Activated CD4-positive, alpha-beta memory T cell treated with anti-CD3 and anti-CD28 coated beads for 36 hours (primary cell): Measurements from ENCODE around the gene GLA. TPM values are rescaled to one million over a fixed set of nuclear protein-coding genes. Genes with fewer than 3 reads are reported as not detected.
A peak's percentile ranks its signal among the peaks of the same experiment; 100 is the strongest.

ENCODE experiments used
- CTCF ChIA-PET: fragments of 350-600 bp; sonication (Branson Sonifier 250); formaldehyde crosslinking; loops from one replicate; lab custom pipeline; 2021; ENCODE audit warnings: antibody characterized with exemption, inconsistent platforms; lab: Charles Lee
- POLR2A ChIA-PET: fragments of 350-600 bp; sonication (Branson Sonifier 250); formaldehyde crosslinking; loops from one replicate; lab custom pipeline; 2021; ENCODE audit warnings: antibody characterized with exemption; lab: Charles Lee
- DNase-seq: peaks from one replicate; pipeline ENCODE4 v3.0.0-alpha.2; 2020
- H3K27ac Mint-ChIP-seq: one replicate; pipeline ENCODE4 v1.8.0; 2021; ENCODE audit warnings: mixed read lengths
- H3K27me3 Mint-ChIP-seq: one replicate; pipeline ENCODE4 v1.8.0; 2021; ENCODE audit warnings: mixed read lengths
- H3K36me3 Mint-ChIP-seq: one replicate; pipeline ENCODE4 v1.8.0; 2021; ENCODE audit warnings: mixed read lengths
- H3K4me1 Mint-ChIP-seq: one replicate; pipeline ENCODE4 v1.8.0; 2021; ENCODE audit warnings: low read depth, mixed read lengths
- H3K4me3 Mint-ChIP-seq: one replicate; pipeline ENCODE4 v1.8.0; 2021; ENCODE audit warnings: mild to moderate bottlenecking, mixed read lengths
- H3K9me3 Mint-ChIP-seq: one replicate; pipeline ENCODE4 v1.8.0; 2021; ENCODE audit warnings: mixed read lengths
- intact Hi-C: fragments of 100-400 bp; cut with micrococcal nuclease; formaldehyde crosslinking; loops from one replicate; pipeline ENCODE4 v1.15.1; 2023
- total RNA-seq, 2 experiments: library from RNA; stranded (reverse); gene quantifications; one replicate each; pipeline ENCODE4 v1.2.3, GENCODE V29; 2021

The GLA gene
- total RNA-seq, 2 experiments from 2014 or later = 40.4 to 43.6 TPM

GRCh38 chrX:101395789-101396188 is 11.9 kb downstream of the GLA start:
- Mint-ChIP-seq H3K9me3 (no peaks in the 10 kb centered on the region), H3K27ac (peak overlapping the region; percentile 45), H3K27me3 (no peaks in the 10 kb centered on the region), H3K4me3 (no peak overlapping the region), H3K4me1 (peaks cover 15% of the 10 kb centered on the region), H3K36me3 (peaks cover 57% of the 10 kb centered on the region)
- no peak for DNase-seq
- intact Hi-C loops = no loop called here
- CTCF ChIA-PET = no interaction called here
- POLR2A ChIA-PET = interaction anchor here (1.2 kb wide), 2 partner anchors 12 to 17 kb away, joined by 3 to 4 read pairs; partner anchors contain the start of gene GLA

- peak overlapping the region; percentile 81 for H3K27ac Mint-ChIP-seq
- no peak for DNase-seq
- ChIA-PET POLR2A (interaction anchor here (0.6 to 1.1 kb wide), 2 partner anchors 10 to 15 kb away, joined by 3 read pairs; no protein-coding TSS in a partner anchor), CTCF (no interaction called here)
- intact Hi-C loops = no loop called here
- H3K4me1 Mint-ChIP-seq = peaks cover 15% of the 10 kb centered on the region
- no peaks in the 10 kb centered on the region for H3K9me3 Mint-ChIP-seq
- H3K27me3 Mint-ChIP-seq = no peaks in the 10 kb centered on the region
- no peak overlapping the region for H3K4me3 Mint-ChIP-seq
- H3K36me3 Mint-ChIP-seq = peaks cover 46% of the 10 kb centered on the region
Observed at GRCh38 chrX:101394372-101394771, 13.4 kb downstream of the GLA start.

GRCh38 chrX:101393530-101394305 is 14.0 kb downstream of the GLA start:
- DNase-seq = no peak
- peaks cover 15% of the 10 kb centered on the region for H3K4me1 Mint-ChIP-seq
- H3K36me3 Mint-ChIP-seq = peaks cover 42% of the 10 kb centered on the region
- peak overlapping the region; percentile 81 for H3K27ac Mint-ChIP-seq
- no peaks in the 10 kb centered on the region for H3K27me3 Mint-ChIP-seq
- intact Hi-C loops = no loop called here
- ChIA-PET POLR2A (interaction anchor here (1.1 kb wide), 1 partner anchor 10 kb away, joined by 3 read pairs; no protein-coding TSS in a partner anchor), CTCF (no interaction called here)
- peak overlapping the region; percentile 94 for H3K4me3 Mint-ChIP-seq
- H3K9me3 Mint-ChIP-seq = no peaks in the 10 kb centered on the region

GRCh38 chrX:101391831-101392230 is 15.9 kb downstream of the GLA start:
- Mint-ChIP-seq H3K4me3 (peak overlapping the region; percentile 94), H3K27ac (peak overlapping the region; percentile 96), H3K27me3 (no peaks in the 10 kb centered on the region), H3K9me3 (no peaks in the 10 kb centered on the region), H3K4me1 (peaks cover 15% of the 10 kb centered on the region), H3K36me3 (peaks cover 42% of the 10 kb centered on the region)
- ChIA-PET CTCF (interaction anchor here (1.5 kb wide), 1 partner anchor 24 kb away, joined by 6 read pairs; no protein-coding TSS in a partner anchor), POLR2A (interaction anchor here (1.5 kb wide), 3 partner anchors 13 to 562 kb away, joined by 4 to 16 read pairs (median 7); no protein-coding TSS in a partner anchor)
- DNase-seq = no peak
- intact Hi-C loops = loop anchor here (2.0 kb wide), 1 partner anchor 571 kb away; the partner anchor contains the start of gene CSTF2

GRCh38 chrX:101390664-101391525 is 16.8 kb downstream of the GLA start, which contains the start of gene RPL36A:
RPL36A (plus strand) TSS chrX:101391011; CDS start chrX:101391044, 33 bp downstream.
- Mint-ChIP-seq H3K27me3 (no peaks in the 10 kb centered on the region), H3K4me1 (peaks cover 15% of the 10 kb centered on the region), H3K4me3 (peak within 1 kb of the TSS; percentile 94), H3K27ac (peak within 1 kb of the TSS; percentile 96), H3K9me3 (no peaks in the 10 kb centered on the region), H3K36me3 (peaks cover 42% of the 10 kb centered on the region)
- intact Hi-C loops = loop anchor here (1.0 to 2.0 kb wide), 3 partner anchors 17 to 570 kb away; partner anchors contain the start of genes CSTF2, HNRNPH2 and TIMM8A
- POLR2A ChIA-PET = interaction anchor here (0.6 to 1.9 kb wide), 14 partner anchors 10 to 764 kb away, joined by 3 to 29 read pairs (median 4); partner anchors contain the start of genes BEX5, GLA, HNRNPH2 and TIMM8A
- DNase-seq = peak; percentile 89
- CTCF ChIA-PET = interaction anchor here (0.8 to 1.9 kb wide), 8 partner anchors 9 to 104 kb away, joined by 3 to 11 read pairs (median 6); partner anchors contain the start of gene TIMM8A

GRCh38 chrX:101388604-101389003 is 19.1 kb downstream of the GLA start:
- POLR2A ChIA-PET = no interaction called here
- intact Hi-C loops = no loop called here
- CTCF ChIA-PET = no interaction called here
- Mint-ChIP-seq H3K27me3 (no peaks in the 10 kb centered on the region), H3K27ac (no peak overlapping the region), H3K36me3 (peaks cover 27% of the 10 kb centered on the region), H3K4me1 (peaks cover 9% of the 10 kb centered on the region), H3K9me3 (no peaks in the 10 kb centered on the region), H3K4me3 (no peak overlapping the region)
- no peak for DNase-seq

- intact Hi-C loops = no loop called here
- Mint-ChIP-seq H3K4me3 (no peak overlapping the region), H3K27me3 (no peaks in the 10 kb centered on the region), H3K4me1 (no peaks in the 10 kb centered on the region), H3K36me3 (peaks cover 7% of the 10 kb centered on the region), H3K27ac (no peak overlapping the region), H3K9me3 (no peaks in the 10 kb centered on the region)
- POLR2A ChIA-PET = no interaction called here
- CTCF ChIA-PET = no interaction called here
- DNase-seq = no peak
Observed at GRCh38 chrX:101386542-101386885, 21.2 kb downstream of the GLA start.

GRCh38 chrX:101385795-101386541 is 21.8 kb downstream of the GLA start, which contains the start of gene BTK:
BTK (minus strand) TSS chrX:101386191; CDS start chrX:101375284, 10,907 bp downstream.
- Mint-ChIP-seq H3K27me3 (no peaks in the 10 kb centered on the region), H3K27ac (no peak within 1 kb of the TSS), H3K36me3 (peaks cover 2% of the 10 kb centered on the region), H3K9me3 (no peaks in the 10 kb centered on the region), H3K4me1 (no peaks in the 10 kb centered on the region), H3K4me3 (no peak within 1 kb of the TSS)
- ChIA-PET POLR2A (no interaction called here), CTCF (no interaction called here)
- intact Hi-C loops = no loop called here
- no peak for DNase-seq

GRCh38 chrX:101385026-101385684 is 22.6 kb downstream of the GLA start:
- H3K27me3 Mint-ChIP-seq = no peaks in the 10 kb centered on the region
- no peaks in the 10 kb centered on the region for H3K9me3 Mint-ChIP-seq
- ChIA-PET CTCF (no interaction called here), POLR2A (no interaction called here)
- H3K4me3 Mint-ChIP-seq = no peak overlapping the region
- no peaks in the 10 kb centered on the region for H3K4me1 Mint-ChIP-seq
- no peak overlapping the region for H3K27ac Mint-ChIP-seq
- no peak for DNase-seq
- intact Hi-C loops = no loop called here
- H3K36me3 Mint-ChIP-seq = no peaks in the 10 kb centered on the region

- DNase-seq = no peak
- Mint-ChIP-seq H3K4me3 (no peak overlapping the region), H3K9me3 (no peaks in the 10 kb centered on the region), H3K27ac (no peak overlapping the region), H3K27me3 (peaks cover 3% of the 10 kb centered on the region), H3K4me1 (no peaks in the 10 kb centered on the region), H3K36me3 (no peaks in the 10 kb centered on the region)
- intact Hi-C loops = no loop called here
- ChIA-PET CTCF (no interaction called here), POLR2A (no interaction called here)
Observed at GRCh38 chrX:101383679-101384205, 24.0 kb downstream of the GLA start.

- Mint-ChIP-seq H3K9me3 (no peaks in the 10 kb centered on the region), H3K27ac (no peak overlapping the region), H3K4me1 (no peaks in the 10 kb centered on the region), H3K4me3 (no peak overlapping the region), H3K36me3 (no peaks in the 10 kb centered on the region), H3K27me3 (peaks cover 3% of the 10 kb centered on the region)
- DNase-seq = no peak
- intact Hi-C loops = no loop called here
- ChIA-PET POLR2A (no interaction called here), CTCF (interaction anchor here (1.1 kb wide), 1 partner anchor 13 kb away, joined by 5 read pairs; the partner anchor contains the start of gene RPL36A)
Observed at GRCh38 chrX:101377547-101377946, 30.2 kb downstream of the GLA start.
